GM19043 (cell line): ENCODE measurements around the gene CCNQ.

Experiments
- ATAC-seq: cut with Tn5 transposase; IDR thresholded peaks from one replicate; pipeline ENCODE4 v1.9.1; 2021; ENCODE audit warnings: low read depth; ENCODE audit not compliant: unreplicated experiment

Gene CCNQ

DNA sequence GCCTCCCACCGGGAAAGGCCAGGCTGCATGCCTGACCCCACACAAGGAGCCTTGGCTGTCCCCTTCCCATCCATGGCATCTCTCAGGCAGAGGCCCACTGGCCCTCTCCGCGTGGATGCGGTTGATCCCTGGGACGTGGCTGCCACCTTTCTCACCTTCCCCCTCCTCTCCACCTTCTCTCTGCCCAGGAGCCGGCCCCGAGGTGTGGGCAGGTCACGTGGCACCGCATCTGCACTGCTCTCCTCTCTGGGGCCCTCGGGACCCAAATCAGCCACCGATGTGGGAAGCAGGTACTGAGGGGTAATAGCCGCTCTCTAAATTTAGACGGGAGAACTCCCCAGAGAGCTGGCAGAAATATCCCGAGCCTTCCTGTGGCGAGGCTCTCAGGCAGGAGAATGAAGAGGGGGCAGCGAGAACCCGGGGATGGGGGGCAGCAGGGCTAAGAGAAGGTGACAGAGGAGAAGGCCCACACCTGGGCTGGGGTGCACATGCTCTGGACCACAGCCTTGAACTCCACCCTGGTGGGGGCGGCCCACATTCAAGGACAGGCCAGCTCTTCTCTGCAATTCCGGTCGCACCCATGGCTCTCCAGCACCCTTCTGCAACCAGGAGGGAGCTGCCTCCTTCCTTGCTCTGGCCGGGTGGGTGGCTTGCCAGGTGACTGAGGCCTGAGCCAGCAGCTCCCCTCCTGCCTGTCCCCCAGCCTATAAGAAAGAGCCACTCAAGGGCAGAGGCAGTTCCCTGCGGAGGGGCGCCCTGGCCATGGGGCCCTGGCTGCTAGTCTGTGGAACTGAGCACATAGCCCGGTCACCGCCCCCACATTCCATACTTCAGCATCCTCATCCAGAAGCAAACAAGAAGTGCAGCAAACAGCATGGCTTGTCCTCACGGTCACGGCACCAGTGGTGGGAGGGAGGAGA is 38.4 kb upstream of the CCNQ start:
- no peak for ATAC-seq

- no peak for ATAC-seq
These were observed 37.8 kb upstream of the CCNQ start for GRCh38 chrX:153636716-153637115.

DNA sequence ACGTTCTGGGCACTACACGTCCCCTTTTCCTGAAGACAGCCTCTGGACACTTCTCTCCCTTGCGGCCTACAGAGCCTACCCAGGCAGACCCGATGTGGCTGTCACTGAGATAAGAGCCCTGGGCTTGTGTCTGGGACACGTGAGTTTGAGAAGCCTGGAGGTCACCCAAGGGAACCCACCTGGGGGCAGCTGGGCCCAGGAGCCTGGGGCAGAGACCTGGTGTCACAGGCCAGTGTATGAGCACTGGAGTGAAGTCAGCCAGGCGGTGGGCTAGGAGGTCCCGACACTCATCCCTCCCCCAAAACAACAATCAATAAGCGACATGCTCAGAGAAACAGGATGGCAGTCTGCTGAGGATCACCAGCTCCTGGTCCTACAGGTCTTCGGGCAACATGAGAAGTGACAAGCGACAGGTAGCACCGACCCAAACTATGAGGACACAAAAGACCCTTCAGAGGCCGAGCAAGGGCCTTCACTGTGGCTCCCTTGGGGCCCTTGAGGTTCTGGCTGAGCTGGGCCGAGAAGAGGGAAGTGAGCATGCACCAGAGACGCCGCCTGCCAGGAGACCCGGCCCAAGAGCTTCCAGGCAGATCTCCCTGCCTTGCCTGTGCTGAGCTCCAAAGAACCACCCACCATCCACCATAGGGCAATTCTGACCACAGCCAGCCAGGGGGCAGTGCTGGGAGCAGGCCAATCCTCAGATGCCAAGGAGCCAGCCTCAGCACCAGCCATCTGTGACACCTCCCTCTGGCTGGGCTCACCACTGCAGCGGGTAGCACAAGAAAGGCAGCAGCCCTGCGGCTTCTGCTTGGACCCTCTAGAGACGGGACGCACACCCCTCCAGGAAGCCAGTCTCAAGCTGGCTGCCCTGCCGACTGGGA is 37.1 kb upstream of the CCNQ start:
- ATAC-seq: no peak

DNA sequence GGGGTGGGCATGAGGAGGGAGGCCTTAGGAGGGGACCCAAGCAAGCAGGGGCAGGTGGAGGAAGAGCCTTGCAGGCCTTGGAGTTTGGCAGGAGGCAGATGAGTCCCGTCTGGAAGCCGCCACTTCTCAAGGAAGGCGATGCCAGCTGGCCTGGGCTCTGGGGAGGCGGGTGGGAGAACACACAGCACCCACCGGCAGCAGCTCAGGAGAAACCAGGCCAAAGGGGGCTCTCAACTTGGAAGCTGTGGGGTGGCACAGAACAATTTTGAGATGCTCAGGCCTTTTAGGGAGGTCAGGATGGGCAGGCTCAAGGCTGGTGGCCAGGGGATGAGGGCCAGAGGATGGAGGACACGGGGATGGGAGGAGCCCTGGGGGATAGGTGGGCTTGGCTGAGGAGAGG is 36.4 kb upstream of the CCNQ start:
- ATAC-seq: no peak

DNA sequence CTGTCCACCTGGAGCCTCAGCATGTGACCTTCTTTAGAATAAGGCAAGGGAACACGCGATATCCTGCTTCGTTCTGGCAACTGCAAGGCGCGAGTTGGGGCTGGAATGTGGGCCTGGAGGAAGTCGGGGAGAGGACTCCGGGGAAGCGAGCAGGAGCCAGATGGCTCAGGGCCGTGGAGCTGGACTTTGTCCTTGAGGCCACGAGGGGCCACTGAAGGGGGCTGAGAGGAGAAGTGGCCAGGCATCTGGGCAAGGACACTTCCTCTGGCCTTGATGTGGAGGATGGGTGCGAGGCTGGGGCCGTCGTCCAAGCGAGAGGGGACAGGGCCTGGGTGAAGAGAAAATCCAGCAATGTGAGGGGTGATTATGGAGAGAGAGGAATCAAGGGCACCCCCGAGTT is 35.9 kb upstream of the CCNQ start:
- ATAC-seq: no peak

GRCh38 chrX:153634236-153634635 is 35.3 kb upstream of the CCNQ start:
- no peak for ATAC-seq

DNA sequence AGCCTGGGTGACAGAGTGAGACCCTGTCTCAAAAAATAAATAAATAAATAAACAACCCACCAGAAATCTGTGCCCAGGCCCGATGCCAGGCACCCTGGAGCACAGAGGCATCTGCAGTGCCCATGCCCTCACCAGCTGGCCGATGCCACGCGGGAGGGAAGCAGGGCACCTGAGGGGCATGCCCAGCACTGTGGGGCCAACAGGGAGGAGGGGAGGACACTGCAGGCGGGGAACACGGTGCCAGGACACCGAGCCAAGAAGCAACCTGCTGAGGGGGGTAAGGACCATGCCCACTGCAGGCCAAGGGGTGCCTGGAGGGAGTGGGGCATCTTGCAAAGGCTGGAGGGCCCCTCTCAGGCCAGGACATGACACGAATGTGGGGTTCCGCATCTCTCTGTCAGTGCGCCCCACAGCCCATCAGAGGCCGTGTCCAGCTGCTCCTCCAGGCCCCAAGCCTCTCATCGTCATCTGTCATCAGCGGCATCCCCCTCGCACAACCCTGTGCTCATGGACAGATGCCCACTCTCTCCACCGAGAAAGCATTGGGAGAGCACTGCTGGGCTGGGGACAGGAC is 34.8 kb upstream of the CCNQ start:
- ATAC-seq: no peak

DNA sequence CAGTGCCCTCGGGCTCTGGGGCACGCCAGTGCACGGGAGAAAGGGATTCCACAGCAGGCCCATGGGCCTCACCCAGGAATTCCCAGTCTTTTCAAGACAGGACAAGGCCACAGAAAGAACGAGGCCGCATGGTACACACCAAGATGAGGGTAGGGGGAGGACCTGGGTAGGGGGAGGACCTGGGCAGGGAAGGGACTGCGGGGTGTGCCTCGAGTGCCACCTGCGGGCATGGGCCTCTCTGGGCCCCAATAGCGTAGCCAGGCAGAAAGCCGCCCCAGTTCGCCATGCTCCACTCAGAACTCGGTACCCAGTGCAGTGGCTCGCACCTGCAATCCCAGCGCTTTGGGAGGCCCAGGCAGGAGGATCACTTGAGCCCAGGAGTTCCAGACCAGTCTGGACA is 34.1 kb upstream of the CCNQ start:
- ATAC-seq: no peak

DNA sequence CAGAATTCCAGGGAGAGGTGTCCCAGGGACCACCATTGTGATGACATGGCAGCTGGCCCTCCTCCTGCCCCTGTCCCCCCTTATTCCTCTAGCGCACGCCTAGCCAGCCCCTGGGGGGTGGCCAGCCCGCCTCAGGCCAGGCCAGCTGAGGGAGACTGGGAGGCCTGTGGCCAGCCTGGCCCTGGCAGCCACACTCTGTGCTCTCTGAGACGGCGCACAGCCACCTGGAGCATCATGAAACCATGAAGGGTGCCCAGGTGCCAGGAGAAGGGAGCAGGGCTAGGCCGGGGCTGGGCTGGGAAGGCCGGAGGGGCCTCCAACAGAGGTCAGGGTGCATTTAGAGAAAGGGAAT is 33.6 kb upstream of the CCNQ start:
- no peak for ATAC-seq

DNA sequence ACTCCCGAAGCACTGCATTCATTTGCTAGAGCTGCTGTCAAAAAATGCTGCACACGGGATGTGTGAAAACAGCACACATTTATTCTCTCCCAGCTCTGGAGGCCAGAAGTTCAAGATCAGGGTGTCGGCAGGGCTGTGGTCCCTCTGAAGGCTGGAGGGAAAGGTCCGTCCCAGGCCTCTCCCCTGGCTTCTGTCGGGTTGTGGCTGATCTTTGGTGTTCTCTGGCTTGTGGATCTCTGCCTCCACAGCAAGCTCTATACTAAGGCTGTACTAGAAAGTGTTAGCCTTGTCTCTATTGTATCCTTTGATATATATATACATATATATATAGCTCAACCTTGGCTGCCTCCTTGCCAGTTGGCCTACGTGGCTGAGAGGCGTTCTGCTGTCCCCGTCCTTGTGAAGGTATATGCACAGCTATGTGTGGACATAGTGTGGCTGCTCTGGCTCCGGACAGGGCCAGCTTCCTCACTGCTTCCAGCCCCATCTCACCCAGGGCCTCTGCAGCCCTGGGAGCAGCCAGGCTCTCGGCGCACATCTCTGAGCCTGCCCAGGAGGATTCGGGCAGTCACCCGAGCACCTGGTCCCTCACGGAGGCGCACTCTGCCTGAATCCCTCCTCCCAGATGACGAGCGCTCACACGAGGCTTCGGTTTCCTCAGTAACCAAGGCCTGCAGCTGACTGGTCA is 33.1 kb upstream of the CCNQ start:
- no peak for ATAC-seq

GRCh38 chrX:153631346-153631745 is 32.4 kb upstream of the CCNQ start:
- ATAC-seq: no peak

GRCh38 chrX:153628665-153629064 is 29.7 kb upstream of the CCNQ start:
- ATAC-seq: no peak

- no peak for ATAC-seq
These were observed 29.2 kb upstream of the CCNQ start for GRCh38 chrX:153628129-153628528.

DNA sequence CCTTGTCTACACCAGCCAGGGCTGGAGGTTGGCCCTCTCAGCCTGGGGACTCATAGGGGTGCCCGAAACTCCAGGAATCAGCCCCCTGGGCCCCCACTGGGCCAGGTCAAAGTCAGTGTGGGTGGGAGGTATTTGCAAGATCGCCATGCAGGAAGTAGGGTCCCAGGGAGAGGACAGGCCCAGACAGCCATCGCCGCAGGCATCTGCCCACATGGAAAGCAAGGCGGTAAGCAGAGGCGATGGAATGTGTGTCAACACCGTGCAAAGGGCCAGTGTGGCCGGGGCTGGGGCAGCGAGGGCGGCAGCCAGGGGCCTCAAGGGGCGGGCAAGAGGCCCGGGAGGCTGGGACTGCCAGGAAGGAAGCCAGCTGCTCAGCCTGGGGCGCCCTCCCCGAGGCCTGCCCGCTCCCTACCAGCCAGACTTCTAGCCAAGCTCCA is 28.8 kb upstream of the CCNQ start:
- no peak for ATAC-seq

GRCh38 chrX:153626863-153627674 is 28.1 kb upstream of the CCNQ start:
- no peak for ATAC-seq

DNA sequence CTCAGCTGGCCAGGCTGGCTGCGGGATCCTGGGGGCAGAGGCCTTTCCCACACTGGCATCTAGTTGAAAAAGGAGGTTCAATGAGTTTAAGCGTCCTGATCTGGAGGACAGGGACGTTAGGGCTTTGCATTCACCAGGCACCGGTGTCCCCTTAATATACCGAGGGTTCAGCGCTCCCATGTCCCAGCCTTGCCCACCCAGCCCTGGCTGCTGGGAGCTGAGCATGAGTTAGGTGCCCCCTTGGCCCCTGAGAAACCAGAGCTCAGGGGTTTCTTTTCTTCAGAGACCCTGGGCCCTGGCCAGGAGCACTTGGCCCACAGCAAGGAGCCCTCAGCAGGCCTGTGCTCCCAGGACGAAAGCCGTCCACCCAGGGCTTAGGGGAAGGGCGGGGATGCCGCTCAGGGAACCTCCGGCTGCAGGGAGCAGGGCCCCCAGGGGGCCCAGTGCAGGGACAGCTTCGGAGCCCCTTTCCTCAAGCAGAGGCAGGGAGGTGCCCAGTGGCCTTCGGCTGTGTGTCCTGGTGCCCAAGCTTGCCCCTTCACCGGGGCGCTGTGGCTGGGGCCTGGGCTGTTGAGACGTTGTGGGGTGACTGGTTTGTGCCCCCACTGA is 27.2 kb upstream of the CCNQ start:
- ATAC-seq: no peak

GRCh38 chrX:153625271-153626024 is 26.5 kb upstream of the CCNQ start:
- ATAC-seq: no peak

DNA sequence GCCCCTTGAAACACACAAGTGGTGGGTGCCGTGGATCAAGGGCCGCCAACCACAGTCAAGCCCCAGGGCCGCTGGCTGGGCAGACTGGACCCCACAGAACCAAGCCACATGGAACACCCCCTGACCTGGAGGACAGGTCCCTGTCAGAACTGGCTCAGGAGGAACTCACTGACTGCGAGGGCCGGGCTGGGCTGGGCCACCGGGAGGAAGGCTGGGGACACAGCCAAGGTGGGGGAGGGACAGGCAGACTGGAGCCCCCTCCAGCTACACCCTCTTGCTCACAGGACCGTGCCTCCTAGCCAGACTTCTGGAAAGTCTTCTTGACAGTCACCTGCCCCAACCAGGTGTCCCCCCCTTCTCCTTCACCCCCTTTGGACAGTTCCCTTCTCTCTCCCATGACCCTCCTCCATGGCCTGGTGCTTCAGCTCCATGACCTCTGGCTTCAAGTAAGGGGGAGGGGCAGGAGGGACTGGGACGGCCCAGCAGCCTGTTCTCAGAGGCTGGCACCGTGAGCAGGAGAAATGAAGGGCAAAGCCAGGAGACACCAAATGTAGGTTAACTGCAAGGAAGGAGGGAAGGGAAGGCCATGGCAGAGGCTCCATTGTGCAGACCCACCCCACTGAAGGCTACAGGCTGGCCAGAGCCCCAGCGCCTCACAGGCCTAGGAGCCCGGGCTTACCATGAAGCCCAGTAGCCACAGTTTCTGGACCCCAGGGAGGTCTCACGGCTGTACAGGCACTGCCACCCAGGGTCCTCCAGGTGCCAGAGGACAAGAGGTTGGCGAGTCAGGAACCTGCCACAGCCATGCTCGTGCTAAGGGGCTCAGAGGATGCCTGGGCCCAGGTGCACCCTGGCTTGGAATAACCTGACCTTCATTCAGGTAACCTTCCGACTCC is 25.5 kb upstream of the CCNQ start:
- no peak for ATAC-seq
